D721Med (cell line): ENCODE measurements around the gene ANKIB1.
A peak's percentile ranks its signal among the peaks of the same experiment; 100 is the strongest.

Experiments used
- DNase-seq: peaks from one replicate; pipeline ENCODE4 v3.0.0; 2011; ENCODE audit warnings: low spot score; ENCODE audit not compliant: insufficient read length
- FAIRE-seq: peaks from 2 replicates; lab custom pipeline; 2011; peaks lifted over from hg19 to GRCh38; lab: Jason Lieb, UNC
- CTCF ChIP-seq: IDR thresholded peaks from 2 replicates; pipeline ENCODE4 v1.5.1; 2012; ENCODE audit warnings: mild to moderate bottlenecking, control low read depth; ENCODE audit not compliant: insufficient read depth; ENCODE audit errors: missing control alignments

ANKIB1 gene

GRCh38 chr7:92289321-92289720, 43.5 kb downstream of the ANKIB1 start:
- FAIRE-seq (no peak), DNase-seq (no peak)
- no peak for TF ChIP-seq CTCF

GRCh38 chr7:92292981-92293380, 47.2 kb downstream of the ANKIB1 start:
- DNase-seq (no peak), FAIRE-seq (peak; percentile 89)
- TF ChIP-seq CTCF, result no peak

GRCh38 chr7:92293896-92294590, 48.3 kb downstream of the ANKIB1 start:
- DNase-seq, result no peak
- TF ChIP-seq CTCF, result no peak
- FAIRE-seq, result peak; percentile 80

GRCh38 chr7:92295391-92295790, 49.6 kb downstream of the ANKIB1 start:
- no peak for FAIRE-seq
- no peak for TF ChIP-seq CTCF

GRCh38 chr7:92296235-92296634, 50.5 kb downstream of the ANKIB1 start:
- DNase-seq, result no peak
- TF ChIP-seq CTCF, result no peak
- FAIRE-seq, result no peak

More at GRCh38 chr7:92295391-92295790, 49.6 kb downstream of the ANKIB1 start:
- DNase-seq, result no peak

- peak; percentile 55 for FAIRE-seq
- no peak for DNase-seq
- no peak for TF ChIP-seq CTCF
These were observed 51.2 kb downstream of the ANKIB1 start for GRCh38 chr7:92296880-92297445.

GRCh38 chr7:92297736-92298135, 52.0 kb downstream of the ANKIB1 start:
- no peak for DNase-seq
- FAIRE-seq, result no peak
- no peak for TF ChIP-seq CTCF
